GM12878 (cell line): Measurements from ENCODE around the gene LMF1. TPM values are rescaled to one million over a fixed set of nuclear protein-coding genes. Genes with fewer than 3 reads are reported as not detected.

Experiments used
- ATAC-seq: fragments of 200-7000 bp; cut with Tn5 transposase; 3 replicates; pipeline ENCODE4 v1.9.1; 2020; ENCODE audit warnings: mild to moderate bottlenecking, moderate library complexity
- BruUV-seq: library from RNA; stranded (reverse); fragments of 400-500 nt; replicated peaks from 2 replicates; lab custom pipeline; 2021; lab: Mats Ljungman, UMichigan
- CTCF ChIA-PET: fragments of 300-600 bp; sonication (Branson Sonifier 250); formaldehyde crosslinking; extraction: SDS; loops from one replicate; lab custom pipeline; 2021; ENCODE audit warnings: inconsistent platforms; lab: Yijun Ruan, JAX
- POLR2A ChIA-PET: fragments of 350-600 bp; formaldehyde crosslinking; extraction: SDS; loops from one replicate; lab custom pipeline; 2021; ENCODE audit warnings: inconsistent platforms; lab: Charles Lee
- RAD21 ChIA-PET: fragments of 300-600 bp; sonication (Branson Sonifier 250); formaldehyde crosslinking; loops from one replicate; lab custom pipeline; 2023; ENCODE audit warnings: antibody characterized with exemption; ENCODE audit not compliant: unreplicated experiment; lab: Charles Lee
- SMC1A ChIA-PET: fragments of 300-600 bp; sonication (Branson Sonifier 250); formaldehyde crosslinking; loops from one replicate; lab custom pipeline; 2023; ENCODE audit not compliant: unreplicated experiment, uncharacterized antibody; lab: Charles Lee
- DNase-seq: peaks from one replicate; pipeline ENCODE4 v3.0.0-alpha.2; 2011; ENCODE audit warnings: low read depth, low spot score
- FAIRE-seq: peaks from 3 replicates; lab custom pipeline; 2011; peaks lifted over from hg19 to GRCh38; lab: Jason Lieb, UNC
- H2AFZ ChIP-seq: 2 replicates; pipeline ENCODE4 v1.6.0; 2011; ENCODE audit warnings: low read depth, low read length, control low read depth; ENCODE audit not compliant: control insufficient read depth
- H3K27ac ChIP-seq: 2 replicates; pipeline ENCODE4 v1.5.1; 2011; ENCODE audit warnings: control low read depth; ENCODE audit not compliant: control insufficient read depth, insufficient read depth
- H3K27me3 ChIP-seq, 2 experiments: replicated peaks in 1 of 2; 2 replicates each; pipeline versions ENCODE4 v1.6.0 to v1.6.1; 2011; ENCODE audit warnings: low read length in 1 of 2; ENCODE audit not compliant: control insufficient read depth in 2 of 2, insufficient read depth in 2 of 2
- H3K36me3 ChIP-seq, 2 experiments: 2 replicates each; pipeline ENCODE4 v1.5.1; 2011; ENCODE audit warnings: low read length in 1 of 2; ENCODE audit not compliant: control insufficient read depth in 2 of 2, insufficient read depth in 2 of 2
- H3K4me1 ChIP-seq: 2 replicates; pipeline ENCODE4 v1.6.1; 2011; ENCODE audit warnings: mild to moderate bottlenecking, low read length, moderate library complexity, mixed read lengths; ENCODE audit not compliant: control insufficient read depth, insufficient read depth
- H3K4me2 ChIP-seq: 2 replicates; pipeline ENCODE4 v1.6.0; 2011; ENCODE audit warnings: control low read depth; ENCODE audit not compliant: control insufficient read depth, insufficient read depth
- H3K4me3 ChIP-seq: fragments of 200-600 bp; sonication (generic); 2 replicates; pipeline ENCODE4 v1.5.1; 2016
- H3K79me2 ChIP-seq: 2 replicates; pipeline ENCODE4 v1.6.0; 2011; ENCODE audit warnings: low read length; ENCODE audit not compliant: control insufficient read depth, insufficient read depth
- H3K9ac ChIP-seq: 2 replicates; pipeline ENCODE4 v1.8.0; 2011; ENCODE audit warnings: low read length, control low read depth, mixed read lengths; ENCODE audit not compliant: control insufficient read depth, insufficient read depth
- H3K9me3 ChIP-seq: replicated peaks from 3 replicates; pipeline ENCODE4 v1.5.1; 2011; ENCODE audit warnings: mild to moderate bottlenecking, low read length; ENCODE audit not compliant: control insufficient read depth, insufficient read depth
- H4K20me1 ChIP-seq: 2 replicates; pipeline ENCODE4 v1.6.0; 2011; ENCODE audit not compliant: control insufficient read depth, insufficient read depth
- EP300 ChIP-seq, 2 experiments: fragments of 150-350 bp in 1 of 2; IDR thresholded peaks; 2 replicates each; pipeline ENCODE4 v1.6.1; 2011 to 2012; ENCODE audit warnings: low read depth in 2 of 2, low read length in 2 of 2, borderline replicate concordance in 1 of 2, improper control_type of control experiment in 1 of 2, inconsistent platforms in 1 of 2; ENCODE audit not compliant: control insufficient read depth in 1 of 2
- MEF2A ChIP-seq: IDR thresholded peaks from 2 replicates; pipeline ENCODE4 v1.6.1; 2011; ENCODE audit warnings: low read depth, mild to moderate bottlenecking, low read length, moderate library complexity; ENCODE audit not compliant: insufficient read depth
- NFXL1 ChIP-seq: fragments of 450-650 bp; IDR thresholded peaks from 2 replicates; pipeline ENCODE4 v1.6.1; 2017; ENCODE audit warnings: antibody characterized with exemption, mild to moderate bottlenecking, borderline replicate concordance
- NR2C2 ChIP-seq: IDR thresholded peaks from 2 replicates; pipeline ENCODE4 v1.6.1; 2011; ENCODE audit warnings: borderline replicate concordance, low read depth; ENCODE audit not compliant: control insufficient read depth, insufficient read length
- PML ChIP-seq: IDR thresholded peaks from 2 replicates; pipeline ENCODE4 v1.6.1; 2012; ENCODE audit warnings: low read length, inconsistent platforms
- SREBF2 ChIP-seq: IDR thresholded peaks from 2 replicates; pipeline ENCODE4 v1.6.1; 2012; ENCODE audit warnings: mild to moderate bottlenecking, low read length
- STAT3 ChIP-seq: IDR thresholded peaks from 2 replicates; pipeline ENCODE4 v1.6.1; 2011; ENCODE audit warnings: low read depth, low read length, improper control_type of control experiment
- SUPT20H ChIP-seq: IDR thresholded peaks from 2 replicates; pipeline ENCODE4 v1.6.1; 2011; ENCODE audit warnings: low read depth, mild to moderate bottlenecking, low read length, moderate library complexity, borderline replicate concordance; ENCODE audit not compliant: control insufficient read depth
- TCF12 ChIP-seq: IDR thresholded peaks from 2 replicates; pipeline ENCODE4 v1.6.1; 2011; ENCODE audit warnings: low read depth, mild to moderate bottlenecking, low read length
- WRNIP1 ChIP-seq: IDR thresholded peaks from 2 replicates; pipeline ENCODE4 v1.6.1; 2011; ENCODE audit warnings: low read depth, low read length, improper control_type of control experiment, borderline replicate concordance
- WGBS: methylation state at CpG from one replicate; pipeline ENCODE4 v1.1.6; 2016; ENCODE audit warnings: low lambda C conversion rate; ENCODE audit not compliant: insufficient replicate concordance, insufficient coverage; ENCODE audit errors: missing lambda C conversion rate; 5-methylcytosine and 5-hydroxymethylcytosine counted together
- in situ Hi-C: fragments of 300-500 bp; cut with MboI; formaldehyde crosslinking; loops from 9 replicates; pipeline ENCODE4 v1.14.3; 2018; ENCODE audit warnings: mixed read lengths
- intact Hi-C: fragments of 100-400 bp; cut with micrococcal nuclease; formaldehyde crosslinking; loops from one replicate; pipeline ENCODE4 v1.14.2; 2022; ENCODE audit not compliant: unreplicated experiment
- polyA plus RNA-seq, 11 experiments: library from polyadenylated mRNA; depleted of rRNA in 4 of 11; unstranded in 6 of 11; stranded (reverse) in 5 of 11; fragments of >200 nt; fragmentation: Nextera tagmentation in 4 of 11; fragmentation: Illumina TruSeq in 1 of 11; extraction: Ambion mirVana in 4 of 11; extraction: Trizol in 1 of 11; gene quantifications; 1 replicate in 1 of 11; 2 replicates in 10 of 11; pipeline versions ENCODE4 v1.2.1 to v1.2.3, GENCODE V29; 2011 to 2016; ENCODE audit warnings: inconsistent platforms in 2 of 11, missing spikeins in 2 of 11, low read depth in 1 of 11
- total RNA-seq, 4 experiments: library from RNA; depleted of rRNA in 3 of 4; stranded (reverse); fragments of >200 nt in 3 of 4; fragmentation: Illumina TruSeq in 1 of 4; extraction: Trizol in 1 of 4; gene quantifications; 2 replicates each; pipeline versions ENCODE4 v1.2.1 to v1.2.3, GENCODE V29; 2013 to 2021
- TF ChIP-seq, protein P1 (sequence below): fragments of 450-650 bp; IDR thresholded peaks from 2 replicates; pipeline ENCODE4 v1.6.1; 2017; ENCODE audit warnings: mild to moderate bottlenecking
- TF ChIP-seq, protein P2 (sequence below): fragments of 450-650 bp; IDR thresholded peaks from 2 replicates; pipeline ENCODE4 v1.6.1; 2017; ENCODE audit warnings: antibody characterized with exemption, mild to moderate bottlenecking, moderate library complexity

LMF1 gene
- total and polyA plus RNA-seq, 10 of the 15 experiments (the other 5 are each of a cell fraction or from before 2014, with no cell fraction given): 0.18 to 3.2 (median 1.4) TPM; not detected in 1

DNA sequence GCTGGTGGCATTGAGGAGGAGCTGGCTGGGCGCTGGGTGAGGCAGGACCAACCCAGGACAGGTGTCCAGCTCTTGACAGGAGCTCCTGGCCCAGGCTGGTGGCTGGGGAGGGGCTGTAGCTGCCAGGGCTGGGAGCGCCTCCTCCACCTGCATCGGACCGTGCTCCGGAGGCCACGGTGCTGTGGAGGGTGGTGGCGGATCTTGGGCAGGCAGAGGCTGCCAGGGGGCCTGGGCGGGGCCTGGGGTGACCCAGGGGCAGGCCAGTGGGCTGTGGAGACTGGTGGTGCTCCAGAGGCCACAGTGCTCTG, 42.8 kb upstream of the LMF1 start:
- H3K4me1 ChIP-seq: no peaks in the 10 kb centered on the region
- in situ Hi-C loops (no loop called here), intact Hi-C loops (no loop called here)
- FAIRE-seq (no peak), ATAC-seq (no peak), DNase-seq (no peak)
- H3K4me3 ChIP-seq: no peak overlapping the region
- ChIA-PET SMC1A (no interaction called here), POLR2A (no interaction called here), RAD21 (no interaction called here), CTCF (no interaction called here)
- H3K27me3 ChIP-seq: no peaks in the 10 kb centered on the region
- no peak overlapping the region for H3K4me2 ChIP-seq
- H3K36me3 ChIP-seq: no peaks in the 10 kb centered on the region
- H3K27ac ChIP-seq: no peak overlapping the region
- H3K79me2 ChIP-seq: no peaks in the 10 kb centered on the region
- H4K20me1 ChIP-seq: no peaks in the 10 kb centered on the region
- H3K9ac ChIP-seq: no peak overlapping the region
- no peak for TF ChIP-seq NFXL1
- TF ChIP-seq, protein P1, sequence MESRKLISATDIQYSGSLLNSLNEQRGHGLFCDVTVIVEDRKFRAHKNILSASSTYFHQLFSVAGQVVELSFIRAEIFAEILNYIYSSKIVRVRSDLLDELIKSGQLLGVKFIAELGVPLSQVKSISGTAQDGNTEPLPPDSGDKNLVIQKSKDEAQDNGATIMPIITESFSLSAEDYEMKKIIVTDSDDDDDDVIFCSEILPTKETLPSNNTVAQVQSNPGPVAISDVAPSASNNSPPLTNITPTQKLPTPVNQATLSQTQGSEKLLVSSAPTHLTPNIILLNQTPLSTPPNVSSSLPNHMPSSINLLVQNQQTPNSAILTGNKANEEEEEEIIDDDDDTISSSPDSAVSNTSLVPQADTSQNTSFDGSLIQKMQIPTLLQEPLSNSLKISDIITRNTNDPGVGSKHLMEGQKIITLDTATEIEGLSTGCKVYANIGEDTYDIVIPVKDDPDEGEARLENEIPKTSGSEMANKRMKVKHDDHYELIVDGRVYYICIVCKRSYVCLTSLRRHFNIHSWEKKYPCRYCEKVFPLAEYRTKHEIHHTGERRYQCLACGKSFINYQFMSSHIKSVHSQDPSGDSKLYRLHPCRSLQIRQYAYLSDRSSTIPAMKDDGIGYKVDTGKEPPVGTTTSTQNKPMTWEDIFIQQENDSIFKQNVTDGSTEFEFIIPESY: no peak
- TF ChIP-seq NR2C2: no peak
- 0% methylated on average over 1 of the region's 8 CpGs for WGBS
- H3K9me3 ChIP-seq: no peaks in the 10 kb centered on the region
- no peak overlapping the region for H2AFZ ChIP-seq
- no TSS peak for BruUV-seq

DNA sequence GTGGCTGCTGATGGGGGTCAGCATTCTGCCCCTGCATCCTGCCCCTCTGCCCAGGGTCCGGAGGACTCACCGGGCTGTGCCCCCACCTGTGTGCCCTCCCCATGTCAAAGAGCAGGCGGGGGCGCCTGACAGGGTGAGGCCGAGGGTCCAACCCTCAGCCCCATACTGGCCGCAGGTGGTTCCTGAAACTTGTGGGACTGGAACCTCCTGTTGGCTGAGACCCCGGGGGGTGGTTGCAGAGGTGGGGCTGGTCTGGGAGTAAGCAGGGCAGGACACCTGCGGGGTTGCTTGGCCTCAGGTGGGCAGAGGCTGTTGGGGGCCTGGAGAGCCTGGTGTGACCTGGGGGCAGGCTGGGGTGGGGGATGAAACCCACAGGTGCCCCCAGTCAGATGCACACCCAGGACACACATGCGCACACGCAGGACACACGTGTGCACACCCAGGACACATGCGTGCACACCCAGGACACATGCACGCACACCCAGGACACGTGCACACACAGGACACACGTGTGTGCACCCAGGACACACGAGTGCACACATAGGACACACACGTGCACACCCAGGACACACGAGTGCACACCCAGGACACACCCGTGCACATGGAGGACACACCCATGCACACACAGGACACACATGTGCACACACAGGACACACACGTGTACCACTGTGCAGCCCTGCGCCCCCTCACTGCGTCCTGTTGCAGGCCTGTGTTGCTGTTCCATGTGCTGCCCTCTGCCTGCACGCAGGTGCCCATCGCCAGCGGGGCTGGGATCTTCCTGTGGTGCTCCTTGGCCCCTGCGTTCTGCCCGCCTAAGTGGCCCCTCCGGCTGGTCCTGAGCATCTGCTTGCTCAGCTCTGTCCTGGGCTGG, 42.2 kb upstream of the LMF1 start:
- SMC1A ChIA-PET: no interaction called here
- Histone ChIP-seq H3K79me2 (no peaks in the 10 kb centered on the region), H3K4me1 (no peaks in the 10 kb centered on the region), H2AFZ (no peak overlapping the region), H3K4me2 (no peak overlapping the region), H3K9me3 (no peaks in the 10 kb centered on the region), H3K27me3 (no peaks in the 10 kb centered on the region), H3K36me3 (no peaks in the 10 kb centered on the region), H3K4me3 (no peak overlapping the region), H3K9ac (no peak overlapping the region), H3K27ac (no peak overlapping the region), H4K20me1 (no peaks in the 10 kb centered on the region)
- FAIRE-seq (no peak), DNase-seq (no peak), ATAC-seq (no peak)
- POLR2A ChIA-PET: no interaction called here
- intact Hi-C loops: no loop called here
- BruUV-seq: no TSS peak
- CTCF ChIA-PET: no interaction called here
- RAD21 ChIA-PET: no interaction called here
- in situ Hi-C loops: no loop called here
- WGBS: 44% methylated on average over 27 of the region's 28 CpGs
- no peak for TF ChIP-seq WRNIP1
- TF ChIP-seq PML: no peak
- no peak for TF ChIP-seq SREBF2
- no peak for TF ChIP-seq EP300 (IDR thresholded peaks at IDR 0.05; ENCODE audit: borderline replicate concordance in 1 of 2, control insufficient read depth in 1 of 2, low read depth in 2 of 2, low read length in 2 of 2)
- TF ChIP-seq TCF12: no peak
- TF ChIP-seq MEF2A: no peak
- no peak for TF ChIP-seq STAT3
- TF ChIP-seq, protein P2, sequence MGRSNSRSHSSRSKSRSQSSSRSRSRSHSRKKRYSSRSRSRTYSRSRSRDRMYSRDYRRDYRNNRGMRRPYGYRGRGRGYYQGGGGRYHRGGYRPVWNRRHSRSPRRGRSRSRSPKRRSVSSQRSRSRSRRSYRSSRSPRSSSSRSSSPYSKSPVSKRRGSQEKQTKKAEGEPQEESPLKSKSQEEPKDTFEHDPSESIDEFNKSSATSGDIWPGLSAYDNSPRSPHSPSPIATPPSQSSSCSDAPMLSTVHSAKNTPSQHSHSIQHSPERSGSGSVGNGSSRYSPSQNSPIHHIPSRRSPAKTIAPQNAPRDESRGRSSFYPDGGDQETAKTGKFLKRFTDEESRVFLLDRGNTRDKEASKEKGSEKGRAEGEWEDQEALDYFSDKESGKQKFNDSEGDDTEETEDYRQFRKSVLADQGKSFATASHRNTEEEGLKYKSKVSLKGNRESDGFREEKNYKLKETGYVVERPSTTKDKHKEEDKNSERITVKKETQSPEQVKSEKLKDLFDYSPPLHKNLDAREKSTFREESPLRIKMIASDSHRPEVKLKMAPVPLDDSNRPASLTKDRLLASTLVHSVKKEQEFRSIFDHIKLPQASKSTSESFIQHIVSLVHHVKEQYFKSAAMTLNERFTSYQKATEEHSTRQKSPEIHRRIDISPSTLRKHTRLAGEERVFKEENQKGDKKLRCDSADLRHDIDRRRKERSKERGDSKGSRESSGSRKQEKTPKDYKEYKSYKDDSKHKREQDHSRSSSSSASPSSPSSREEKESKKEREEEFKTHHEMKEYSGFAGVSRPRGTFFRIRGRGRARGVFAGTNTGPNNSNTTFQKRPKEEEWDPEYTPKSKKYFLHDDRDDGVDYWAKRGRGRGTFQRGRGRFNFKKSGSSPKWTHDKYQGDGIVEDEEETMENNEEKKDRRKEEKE: no peak
- no peak for TF ChIP-seq SUPT20H
